Measurements from ENCODE around the gene ZGRF1. TPM values are rescaled to one million over a fixed set of nuclear protein-coding genes. Genes with fewer than 3 reads are reported as not detected.

Gene ZGRF1
- total and polyA plus RNA-seq, 2 donors (not counting 1 experiment from before 2014, with no cell fraction given), result 4.6 to 13.0 TPM

DNA sequence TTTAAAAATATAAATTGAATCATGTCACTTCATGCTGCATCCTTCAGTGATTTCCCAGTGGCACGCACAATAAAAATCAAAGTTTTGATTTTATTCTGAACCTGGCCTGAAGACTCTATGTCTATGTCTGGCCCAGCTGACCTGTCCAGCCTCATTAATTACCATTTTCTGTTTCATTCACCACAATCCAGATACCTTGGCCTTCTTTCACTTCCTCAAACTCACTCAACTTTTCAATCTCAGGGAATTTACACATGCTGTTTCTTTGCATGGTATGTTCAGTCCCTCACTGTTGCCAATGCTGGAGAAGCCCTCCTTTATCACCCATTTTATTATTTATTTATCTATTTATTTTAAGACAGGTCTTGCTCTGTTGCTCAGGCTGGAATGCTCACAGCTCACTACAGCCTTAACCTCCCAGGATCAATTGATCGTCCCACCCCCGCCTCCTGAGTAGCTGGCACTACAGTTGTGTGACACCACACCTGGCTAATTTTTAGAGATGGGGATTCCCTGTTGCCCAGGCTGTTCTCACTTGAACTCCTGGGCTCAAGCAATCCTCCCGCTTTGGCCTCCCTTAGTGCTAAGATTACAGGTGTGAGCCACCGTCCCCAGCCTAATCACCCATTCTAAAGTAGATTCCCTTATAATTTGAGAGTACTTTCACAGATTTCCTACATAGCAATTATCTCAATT, 43.1 kb downstream of the ZGRF1 start:
- no peak overlapping the region for H3K27ac Mint-ChIP-seq
- no peaks in the 10 kb centered on the region for H3K9me3 ChIP-seq (ENCODE audit: control extremely low read depth in 1 of 3, control insufficient read depth in 2 of 3, insufficient read depth in 1 of 3, low read length in 2 of 3)
- H3K27me3 ChIP-seq (replicated peaks in 1 of 4; ENCODE audit: control extremely low read depth in 1 of 4, control insufficient read depth in 3 of 4, insufficient read depth in 4 of 4, low read length in 3 of 4), result no peaks in the 10 kb centered on the region
- intact Hi-C loops (cut with micrococcal nuclease), result no loop called here
- no peak overlapping the region for H3K9ac ChIP-seq (ENCODE audit: low read length)
- peaks cover 3% of the 10 kb centered on the region for H3K9me3 Mint-ChIP-seq (ENCODE audit: insufficient read depth)
- no peaks in the 10 kb centered on the region for H3K27me3 Mint-ChIP-seq
- H3K4me3 ChIP-seq (ENCODE audit: control extremely low read depth in 1 of 5, extremely low read depth in 1 of 5, insufficient read depth in 1 of 5, low read depth in 2 of 5, low read length in 4 of 5), result no peak overlapping the region
- peaks cover 0 to 3% of the 10 kb centered on the region in 2 donors for H3K4me1 ChIP-seq (ENCODE audit: control insufficient read depth in 2 of 2, insufficient read depth in 2 of 2, low read length in 2 of 2)
- H3K36me3 ChIP-seq (replicated peaks in 1 of 2; ENCODE audit: control extremely low read depth in 1 of 2, control insufficient read depth in 1 of 2, extremely low read depth in 1 of 2, insufficient read depth in 2 of 2, low read length in 1 of 2), result no peaks in the 10 kb centered on the region
- H3K27ac ChIP-seq (ENCODE audit: low read length in 2 of 2), result no peak overlapping the region
- TF ChIP-seq EZH2 (IDR thresholded peaks at IDR 0.05; ENCODE audit: borderline replicate concordance, insufficient read depth, low read depth, low read length, poor library complexity, severe bottlenecking), result no peak
- TF ChIP-seq, protein P1, sequence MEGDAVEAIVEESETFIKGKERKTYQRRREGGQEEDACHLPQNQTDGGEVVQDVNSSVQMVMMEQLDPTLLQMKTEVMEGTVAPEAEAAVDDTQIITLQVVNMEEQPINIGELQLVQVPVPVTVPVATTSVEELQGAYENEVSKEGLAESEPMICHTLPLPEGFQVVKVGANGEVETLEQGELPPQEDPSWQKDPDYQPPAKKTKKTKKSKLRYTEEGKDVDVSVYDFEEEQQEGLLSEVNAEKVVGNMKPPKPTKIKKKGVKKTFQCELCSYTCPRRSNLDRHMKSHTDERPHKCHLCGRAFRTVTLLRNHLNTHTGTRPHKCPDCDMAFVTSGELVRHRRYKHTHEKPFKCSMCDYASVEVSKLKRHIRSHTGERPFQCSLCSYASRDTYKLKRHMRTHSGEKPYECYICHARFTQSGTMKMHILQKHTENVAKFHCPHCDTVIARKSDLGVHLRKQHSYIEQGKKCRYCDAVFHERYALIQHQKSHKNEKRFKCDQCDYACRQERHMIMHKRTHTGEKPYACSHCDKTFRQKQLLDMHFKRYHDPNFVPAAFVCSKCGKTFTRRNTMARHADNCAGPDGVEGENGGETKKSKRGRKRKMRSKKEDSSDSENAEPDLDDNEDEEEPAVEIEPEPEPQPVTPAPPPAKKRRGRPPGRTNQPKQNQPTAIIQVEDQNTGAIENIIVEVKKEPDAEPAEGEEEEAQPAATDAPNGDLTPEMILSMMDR (IDR thresholded peaks at IDR 0.05), result no peak
- H2AFZ ChIP-seq (ENCODE audit: insufficient read depth, low read depth, low read length, poor library complexity, severe bottlenecking), result no peak overlapping the region
- ChIA-PET POLR2A (no interaction called here), CTCF (interaction anchor here (1.0 kb wide), 1 partner anchor 493 kb away, joined by 3 read pairs; no protein-coding TSS in a partner anchor)
- DNase-seq, result no peak
- no peak overlapping the region for H3K4me3 Mint-ChIP-seq
- WGBS (ENCODE audit: insufficient coverage), result 100% methylated on average over 2 of the region's 5 CpGs
- H3K4me1 Mint-ChIP-seq, result no peaks in the 10 kb centered on the region
- H3K79me2 ChIP-seq (ENCODE audit: control insufficient read depth, insufficient read depth, low read length), result no peaks in the 10 kb centered on the region
- ATAC-seq (ENCODE audit: low read depth), result no peak
- no peaks in the 10 kb centered on the region for H4K20me1 ChIP-seq (ENCODE audit: control insufficient read depth, insufficient read depth, low read length, poor library complexity, severe bottlenecking)
- H3K4me2 ChIP-seq (replicated peaks; ENCODE audit: low read depth, low read length, poor library complexity, severe bottlenecking), result no peak overlapping the region

DNA sequence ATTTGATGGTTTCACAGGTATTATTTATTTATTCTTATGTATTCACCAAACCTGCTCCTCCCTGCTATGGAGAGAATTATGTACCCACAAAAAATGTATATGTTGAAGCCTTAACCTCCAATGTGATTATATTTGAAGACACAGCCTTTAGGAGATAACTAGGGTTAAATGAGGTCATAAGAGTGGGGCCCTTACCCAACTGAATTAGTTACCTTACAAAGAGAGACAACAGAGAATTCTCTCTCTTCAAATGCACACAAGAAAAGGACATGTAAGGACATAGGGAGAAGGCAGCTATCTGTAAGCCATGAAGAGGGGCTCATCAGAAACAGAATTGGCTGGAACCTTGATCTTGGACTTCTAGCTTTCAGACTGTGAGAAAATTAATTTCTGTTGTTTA, 44.0 kb downstream of the ZGRF1 start:
- H3K4me1 ChIP-seq (ENCODE audit: control insufficient read depth in 2 of 2, insufficient read depth in 2 of 2, low read length in 2 of 2), result peaks cover 0 to 3% of the 10 kb centered on the region in 2 donors
- H3K4me3 Mint-ChIP-seq, result no peak overlapping the region
- TF ChIP-seq, protein P1 (IDR thresholded peaks at IDR 0.05), result no peak
- TF ChIP-seq EZH2 (IDR thresholded peaks at IDR 0.05; ENCODE audit: borderline replicate concordance, insufficient read depth, low read depth, low read length, poor library complexity, severe bottlenecking), result no peak
- POLR2A ChIA-PET, result no interaction called here
- H2AFZ ChIP-seq (ENCODE audit: insufficient read depth, low read depth, low read length, poor library complexity, severe bottlenecking), result no peak overlapping the region
- no peaks in the 10 kb centered on the region for H3K79me2 ChIP-seq (ENCODE audit: control insufficient read depth, insufficient read depth, low read length)
- H3K9ac ChIP-seq (ENCODE audit: low read length), result no peak overlapping the region
- H4K20me1 ChIP-seq (ENCODE audit: control insufficient read depth, insufficient read depth, low read length, poor library complexity, severe bottlenecking), result no peaks in the 10 kb centered on the region
- no peaks in the 10 kb centered on the region for H3K4me1 Mint-ChIP-seq
- H3K36me3 ChIP-seq (replicated peaks in 1 of 2; ENCODE audit: control extremely low read depth in 1 of 2, control insufficient read depth in 1 of 2, extremely low read depth in 1 of 2, insufficient read depth in 2 of 2, low read length in 1 of 2), result no peaks in the 10 kb centered on the region
- DNase-seq (no peak), ATAC-seq (ENCODE audit: low read depth) (no peak)
- H3K27ac ChIP-seq (ENCODE audit: low read length in 2 of 2), result no peak overlapping the region
- H3K9me3 ChIP-seq (ENCODE audit: control extremely low read depth in 1 of 3, control insufficient read depth in 2 of 3, insufficient read depth in 1 of 3, low read length in 2 of 3), result no peaks in the 10 kb centered on the region
- H3K27me3 Mint-ChIP-seq, result no peaks in the 10 kb centered on the region
- no peak overlapping the region for H3K4me2 ChIP-seq (replicated peaks; ENCODE audit: low read depth, low read length, poor library complexity, severe bottlenecking)
- H3K4me3 ChIP-seq (ENCODE audit: control extremely low read depth in 1 of 5, extremely low read depth in 1 of 5, insufficient read depth in 1 of 5, low read depth in 2 of 5, low read length in 4 of 5), result no peak overlapping the region
- H3K27me3 ChIP-seq (replicated peaks in 1 of 4; ENCODE audit: control extremely low read depth in 1 of 4, control insufficient read depth in 3 of 4, insufficient read depth in 4 of 4, low read length in 3 of 4), result no peaks in the 10 kb centered on the region
- H3K9me3 Mint-ChIP-seq (ENCODE audit: insufficient read depth), result peaks cover 3% of the 10 kb centered on the region
- no peak overlapping the region for H3K27ac Mint-ChIP-seq
- CTCF ChIA-PET, result no interaction called here
- intact Hi-C loops (cut with micrococcal nuclease), result no loop called here

Data from B cell (primary cell).